BLaER1 treated with 17β-estradiol and CSF1 and Interleukin-3, amounts not matched to agents 10 nM and 100 nM (cell line): ENCODE data around the gene PHF1.
"Not testable (repeated sequence)": the region's sequence is repeated elsewhere in the genome, so short reads cannot be mapped to it uniquely, and the experiment has no call there.

Source experiments
- H3K27ac ChIP-seq, 11 experiments: shearing (Covaris generic); formaldehyde crosslinking; 2 replicates each; pipeline ENCODE4 v1.8.1; 2022
- H3K27me3 ChIP-seq, 11 experiments: shearing (Covaris generic); formaldehyde crosslinking; 2 replicates each; pipeline ENCODE4 v1.8.1; 2022
- H3K36me3 ChIP-seq, 11 experiments: shearing (Covaris generic); formaldehyde crosslinking; 2 replicates each; pipeline ENCODE4 v1.8.1; 2022
- H3K4me1 ChIP-seq, 10 experiments: shearing (Covaris generic); formaldehyde crosslinking; 2 replicates each; pipeline ENCODE4 v1.8.1; 2022
- H3K4me2 ChIP-seq, 11 experiments: shearing (Covaris generic); formaldehyde crosslinking; 2 replicates each; pipeline ENCODE4 v1.8.1; 2022
- H3K4me3 ChIP-seq, 10 experiments: shearing (Covaris generic); formaldehyde crosslinking; 2 replicates each; pipeline ENCODE4 v1.8.1; 2022
- H3K9ac ChIP-seq, 11 experiments: shearing (Covaris generic); formaldehyde crosslinking; 2 replicates each; pipeline ENCODE4 v1.8.1; 2022
- H3K9me3 ChIP-seq, 11 experiments: shearing (Covaris generic); formaldehyde crosslinking; replicated peaks in 1 of 11; 2 replicates each; pipeline ENCODE4 v1.8.1; 2022
- H4K20me1 ChIP-seq, 11 experiments: shearing (Covaris generic); formaldehyde crosslinking; 2 replicates each; pipeline ENCODE4 v1.8.1; 2022
- Cebpa-rat ChIP-seq, 11 experiments: shearing (Covaris generic); IDR thresholded peaks; 2 replicates each; pipeline ENCODE4 v1.8.1; 2022

Gene PHF1

DNA sequence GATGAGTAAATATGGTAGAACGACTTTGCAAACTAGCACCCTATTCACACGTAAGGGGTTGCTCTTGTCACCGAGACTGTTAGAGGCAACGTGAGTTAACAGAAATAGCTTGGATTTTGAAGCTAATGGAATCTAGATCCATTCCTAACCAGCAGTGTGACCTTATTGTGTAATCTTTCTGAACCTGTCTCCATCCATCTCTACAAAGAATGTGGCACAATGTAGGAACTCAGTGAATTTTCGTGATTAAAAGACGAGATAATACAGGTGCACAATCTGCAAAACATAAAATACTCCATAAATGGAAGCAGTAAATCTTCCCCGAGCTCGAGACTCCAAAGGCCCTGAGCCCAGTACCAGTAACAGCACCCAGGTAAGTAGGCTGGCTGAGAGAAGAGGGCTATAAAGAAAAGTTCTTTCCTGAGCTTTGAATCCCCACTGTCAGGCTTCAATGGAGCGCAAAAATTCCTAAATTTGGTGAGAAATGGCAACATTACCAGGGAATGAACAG is 20.0 kb upstream of the PHF1 start:
- Histone ChIP-seq H4K20me1 (peaks cover 0 to 31% (median 26%) of the 10 kb centered on the region in 11 experiments; a peak in 15 of 22 replicates), H3K4me2 (peak overlapping the region; percentile 55 to 78 (median 58)), H3K9me3 (no peaks in the 10 kb centered on the region), H3K36me3 (peaks cover 0 to 22% (median 13%) of the 10 kb centered on the region in 11 experiments; a peak in 9 of 22 replicates), H3K4me1 (peaks cover 33 to 45% (median 41%) of the 10 kb centered on the region in 10 experiments), H3K27ac (peak overlapping the region; percentile 40 to 91 (median 77)), H3K4me3 (peak overlapping the region in 5 of 10 experiments; percentile 36 to 92 (median 91); a peak in 7 of 20 replicates), H3K9ac (peak overlapping the region; percentile 30 to 92 (median 65); a peak in 18 of 22 replicates), H3K27me3 (no peaks in the 10 kb centered on the region)
- peak in 1 of 11 experiments; percentile 63; a peak in 2 of 22 replicates for TF ChIP-seq Cebpa-rat (IDR thresholded peaks at IDR 0.05)

- Histone ChIP-seq H3K4me3 (peak within 1 kb of the TSS; percentile 78 to 96 (median 92)), H3K9me3 (no peaks in the 10 kb centered on the region), H3K4me2 (peak within 1 kb of the TSS; percentile 79 to 99 (median 92)), H3K9ac (peak within 1 kb of the TSS; percentile 77 to 95 (median 91)), H3K27me3 (no peaks in the 10 kb centered on the region), H3K27ac (peak within 1 kb of the TSS; percentile 77 to 95 (median 89)), H4K20me1 (peaks cover 0 to 36% (median 31%) of the 10 kb centered on the region in 11 experiments; a peak in 15 of 22 replicates), H3K36me3 (peaks cover 0 to 28% (median 17%) of the 10 kb centered on the region in 11 experiments; a peak in 9 of 22 replicates), H3K4me1 (peaks cover 33 to 50% (median 41%) of the 10 kb centered on the region in 10 experiments)
- TF ChIP-seq Cebpa-rat (IDR thresholded peaks at IDR 0.05): no peak
Observed at GRCh38 chr6:33391278-33391921, 19.4 kb upstream of the PHF1 start, which contains the start of gene KIFC1. Gene KIFC1 (plus strand): TSS chr6:33391823. CDS start chr6:33391986, 163 bp downstream.

- H3K36me3 ChIP-seq: peaks cover 0 to 34% (median 22%) of the 10 kb centered on the region in 11 experiments; a peak in 9 of 22 replicates
- peak overlapping the region; percentile 79 to 99 (median 92) for H3K4me2 ChIP-seq
- peak overlapping the region; percentile 78 to 96 (median 92) for H3K4me3 ChIP-seq
- peak overlapping the region in 10 of 11 experiments; percentile 65 to 95 (median 90); a peak in 20 of 22 replicates for H3K27ac ChIP-seq
- no peaks in the 10 kb centered on the region for H3K9me3 ChIP-seq
- no peak for TF ChIP-seq Cebpa-rat (IDR thresholded peaks at IDR 0.05)
- peaks cover 33 to 50% (median 41%) of the 10 kb centered on the region in 10 experiments for H3K4me1 ChIP-seq
- H4K20me1 ChIP-seq: peaks cover 0 to 43% (median 36%) of the 10 kb centered on the region in 11 experiments; a peak in 15 of 22 replicates
- peak overlapping the region; percentile 77 to 95 (median 91) for H3K9ac ChIP-seq
- no peaks in the 10 kb centered on the region for H3K27me3 ChIP-seq
Observed at GRCh38 chr6:33391922-33392594, 18.8 kb upstream of the PHF1 start.

- Histone ChIP-seq H3K4me1 (peaks cover 33 to 50% (median 41%) of the 10 kb centered on the region in 10 experiments), H4K20me1 (peaks cover 0 to 48% (median 41%) of the 10 kb centered on the region in 11 experiments; a peak in 16 of 22 replicates), H3K4me2 (peak overlapping the region; percentile 79 to 99 (median 92)), H3K9ac (peak overlapping the region; percentile 77 to 95 (median 91); a peak in 21 of 22 replicates), H3K27me3 (no peaks in the 10 kb centered on the region), H3K4me3 (peak overlapping the region; percentile 78 to 96 (median 92)), H3K9me3 (no peaks in the 10 kb centered on the region), H3K27ac (peak overlapping the region in 10 of 11 experiments; percentile 65 to 95 (median 90); a peak in 19 of 22 replicates), H3K36me3 (peaks cover 0 to 39% (median 27%) of the 10 kb centered on the region in 11 experiments; a peak in 13 of 22 replicates)
- TF ChIP-seq Cebpa-rat (IDR thresholded peaks at IDR 0.05): no peak
Observed at GRCh38 chr6:33392595-33392948, 18.2 kb upstream of the PHF1 start.

DNA sequence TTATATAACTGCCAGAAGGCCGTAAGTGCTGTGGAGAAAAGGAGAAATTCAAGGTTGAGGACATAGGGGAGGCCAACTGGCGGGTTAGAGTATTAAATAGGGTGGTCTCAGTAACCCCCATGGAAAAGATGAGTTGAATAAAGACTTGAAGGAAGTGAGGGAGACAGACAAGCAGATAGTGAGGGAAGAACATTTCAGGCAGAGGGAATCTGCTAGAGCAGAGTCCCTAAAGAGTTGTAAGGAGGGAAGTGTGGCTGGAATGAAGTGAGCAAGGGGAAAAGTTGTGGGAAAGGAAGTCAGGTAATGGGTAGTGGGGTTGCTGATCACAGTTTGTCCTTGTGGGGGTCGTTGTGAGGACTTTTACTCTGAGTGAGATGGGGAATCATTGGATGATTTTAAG is 17.8 kb upstream of the PHF1 start:
- Histone ChIP-seq H3K27ac (peak overlapping the region in 10 of 11 experiments; percentile 6 to 95 (median 88); a peak in 18 of 22 replicates), H4K20me1 (peaks cover 0 to 52% (median 45%) of the 10 kb centered on the region in 11 experiments; a peak in 16 of 22 replicates), H3K4me2 (peak overlapping the region; percentile 79 to 99 (median 92)), H3K27me3 (no peaks in the 10 kb centered on the region), H3K9ac (peak overlapping the region; percentile 77 to 95 (median 91); a peak in 20 of 22 replicates), H3K36me3 (peaks cover 0 to 43% (median 31%) of the 10 kb centered on the region in 11 experiments; a peak in 17 of 22 replicates), H3K4me1 (peaks cover 33 to 50% (median 41%) of the 10 kb centered on the region in 10 experiments), H3K9me3 (no peaks in the 10 kb centered on the region), H3K4me3 (peak overlapping the region; percentile 78 to 96 (median 92); a peak in 19 of 20 replicates)
- TF ChIP-seq Cebpa-rat (IDR thresholded peaks at IDR 0.05): no peak

DNA sequence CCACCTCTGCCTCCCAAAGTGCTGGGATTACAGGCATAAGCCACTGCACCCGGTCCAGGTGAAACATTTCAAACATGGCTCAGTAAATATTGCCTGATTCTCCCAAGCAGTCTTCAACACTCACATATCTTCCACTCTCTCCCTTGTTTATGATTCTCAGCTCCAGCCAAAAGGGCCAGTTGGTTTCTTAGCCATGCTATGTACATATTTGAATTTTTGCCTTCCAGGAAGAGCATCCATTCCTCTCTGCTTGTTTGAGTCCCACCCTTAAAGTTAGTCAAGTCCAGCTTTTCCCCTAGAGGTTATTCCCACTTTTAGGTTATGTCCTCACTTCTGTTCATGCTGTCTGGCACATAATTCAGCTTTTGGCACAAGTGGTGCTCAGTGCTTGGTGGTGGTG is 13.3 kb upstream of the PHF1 start:
- H3K9ac ChIP-seq: 0 out of 22 replicates have a peak overlapping the region, but pooled peaks of 1 of the 11 experiments have one; percentile 15
- H3K27ac ChIP-seq: peak overlapping the region in 3 of 11 experiments; percentile 3 to 41 (median 21); a peak in 3 of 22 replicates
- H3K4me3 ChIP-seq: no peak overlapping the region
- peaks cover 0 to 89% (median 76%) of the 10 kb centered on the region in 11 experiments; a peak in 19 of 22 replicates for H3K36me3 ChIP-seq
- no peak overlapping the region for H3K4me2 ChIP-seq
- peaks cover 0 to 73% (median 49%) of the 10 kb centered on the region in 11 experiments; a peak in 16 of 22 replicates for H4K20me1 ChIP-seq
- H3K9me3 ChIP-seq: no peaks in the 10 kb centered on the region
- TF ChIP-seq Cebpa-rat (IDR thresholded peaks at IDR 0.05): no peak
- H3K27me3 ChIP-seq: no peaks in the 10 kb centered on the region
- H3K4me1 ChIP-seq: peaks cover 23 to 38% (median 31%) of the 10 kb centered on the region in 10 experiments

- H3K9me3 ChIP-seq, H3K4me3 ChIP-seq, H3K27ac ChIP-seq, H3K27me3 ChIP-seq, H3K4me2 ChIP-seq: not testable (repeated sequence)
- peaks cover 0 to 73% (median 48%) of the 10 kb centered on the region in 11 experiments; a peak in 15 of 22 replicates for H4K20me1 ChIP-seq
- H3K9ac ChIP-seq: 0 out of 22 replicates have a peak overlapping the region, but pooled peaks of 1 of the 11 experiments have one; percentile 15
- peaks cover 14 to 31% (median 20%) of the 10 kb centered on the region in 10 experiments for H3K4me1 ChIP-seq
- peaks cover 0 to 99% (median 87%) of the 10 kb centered on the region in 11 experiments; a peak in 19 of 22 replicates for H3K36me3 ChIP-seq
Observed at GRCh38 chr6:33398601-33399000, 12.2 kb upstream of the PHF1 start.

- not testable (repeated sequence) for H3K9me3 ChIP-seq, H3K9ac ChIP-seq, H3K4me2 ChIP-seq, H3K27ac ChIP-seq, H3K4me3 ChIP-seq, H3K27me3 ChIP-seq
- Histone ChIP-seq H4K20me1 (peaks cover 0 to 73% (median 46%) of the 10 kb centered on the region in 11 experiments; a peak in 16 of 22 replicates), H3K36me3 (peaks cover 0 to 100% (median 96%) of the 10 kb centered on the region in 11 experiments; a peak in 19 of 22 replicates), H3K4me1 (peaks cover 9 to 31% (median 18%) of the 10 kb centered on the region in 10 experiments)
Observed at GRCh38 chr6:33399881-33400280, 10.9 kb upstream of the PHF1 start.
